Measurements from ENCODE around the gene PLK3.
"Not testable (repeated sequence)": the region's sequence is repeated elsewhere in the genome, so short reads cannot be mapped to it uniquely, and the experiment has no call there.

The PLK3 gene

GRCh38 chr1:44828003-44828651 is 27.9 kb downstream of the PLK3 start:
- DNase-seq (ENCODE audit: low read depth in 3 of 3): no peak

- DNase-seq (ENCODE audit: low read depth in 3 of 3): no peak
These were observed 28.8 kb downstream of the PLK3 start for GRCh38 chr1:44828841-44829440.

- DNase-seq (ENCODE audit: low read depth in 3 of 3): no peak
These were observed 29.6 kb downstream of the PLK3 start for GRCh38 chr1:44829506-44830384.

GRCh38 chr1:44830900-44831304 is 30.7 kb downstream of the PLK3 start:
- DNase-seq (ENCODE audit: low read depth in 3 of 3): no peak

GRCh38 chr1:44831516-44831915 is 31.3 kb downstream of the PLK3 start:
- no peak for DNase-seq (ENCODE audit: low read depth in 3 of 3)

GRCh38 chr1:44832056-44832705 is 32.0 kb downstream of the PLK3 start:
- no peak for DNase-seq (ENCODE audit: low read depth in 3 of 3)

GRCh38 chr1:44834328-44834727 is 34.2 kb downstream of the PLK3 start:
- no peak for DNase-seq (ENCODE audit: low read depth in 3 of 3)

- peak; percentile 68 to 90 (median 81) for DNase-seq (ENCODE audit: low read depth in 3 of 3)
These were observed 35.8 kb downstream of the PLK3 start for GRCh38 chr1:44835738-44836675.

GRCh38 chr1:44838294-44838693 is 38.1 kb downstream of the PLK3 start:
- DNase-seq (ENCODE audit: low read depth in 3 of 3): not testable (repeated sequence)

GRCh38 chr1:44839576-44839975 is 39.4 kb downstream of the PLK3 start:
- DNase-seq (ENCODE audit: low read depth in 3 of 3): no peak

GRCh38 chr1:44842486-44842861 is 42.3 kb downstream of the PLK3 start:
- DNase-seq (ENCODE audit: low read depth in 3 of 3): no peak

GRCh38 chr1:44842862-44843655 is 42.9 kb downstream of the PLK3 start, which contains the start of gene PTCH2:
TSS of gene PTCH2 (minus strand) at chr1:44843253. CDS start at chr1:44842932, 321 bp downstream.
- peak in 1 of 3 experiments; percentile 24 for DNase-seq (ENCODE audit: low read depth in 3 of 3)

- no peak for DNase-seq (ENCODE audit: low read depth in 3 of 3)
These were observed 46.8 kb downstream of the PLK3 start for GRCh38 chr1:44846985-44847384.

- DNase-seq (ENCODE audit: low read depth in 3 of 3): no peak
These were observed 47.7 kb downstream of the PLK3 start for GRCh38 chr1:44847845-44848244.

GRCh38 chr1:44848456-44849181 is 48.4 kb downstream of the PLK3 start:
- DNase-seq (ENCODE audit: low read depth in 3 of 3): no peak

- DNase-seq (ENCODE audit: low read depth in 3 of 3): no peak
These were observed 49.5 kb downstream of the PLK3 start for GRCh38 chr1:44849575-44850132.

- DNase-seq (ENCODE audit: low read depth in 3 of 3): no peak
These were observed 51.1 kb downstream of the PLK3 start for GRCh38 chr1:44851308-44851707.

- DNase-seq (ENCODE audit: low read depth in 3 of 3): no peak
These were observed 53.0 kb downstream of the PLK3 start for GRCh38 chr1:44853201-44853600.

GRCh38 chr1:44854970-44855369 is 54.8 kb downstream of the PLK3 start:
- no peak for DNase-seq (ENCODE audit: low read depth in 3 of 3)
